Glomerular endothelial cell (primary cell): ENCODE measurements around the gene FLT1. TPM values are rescaled to one million over a fixed set of nuclear protein-coding genes. Genes with fewer than 3 reads are reported as not detected.

Source experiments
- DNase-seq: peaks from one replicate; pipeline ENCODE4 v3.0.0-alpha.2; 2011; ENCODE audit warnings: low read depth, low spot score; ENCODE audit errors: extremely low read depth
- total RNA-seq: library from RNA; depleted of rRNA; stranded (reverse); fragments of >200 nt; gene quantifications from 2 replicates; pipeline ENCODE4 v1.2.3, GENCODE V29; 2015

The FLT1 gene
- total RNA-seq, 1 donor from 2014 or later, result 156 TPM

DNA sequence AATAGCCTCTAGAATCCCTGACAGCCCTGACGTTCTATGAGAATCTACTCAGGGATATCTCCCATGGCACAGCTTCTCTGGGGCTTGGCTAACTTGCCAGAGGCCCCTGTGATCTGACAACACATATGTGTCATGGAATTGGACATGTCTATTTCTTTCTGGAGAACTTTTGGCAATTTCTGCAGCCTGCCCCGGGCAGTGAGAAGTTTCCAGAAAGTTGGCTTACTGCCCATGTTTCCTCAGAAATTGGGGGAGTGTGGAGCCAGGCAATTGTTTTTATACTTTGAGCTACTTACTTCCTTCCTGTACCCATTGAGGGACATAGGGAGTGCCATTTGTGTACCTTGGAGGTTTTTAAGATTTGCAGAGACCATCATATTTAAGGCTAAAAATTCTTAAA, 98.9 kb downstream of the FLT1 start:
- DNase-seq, result no peak

DNA sequence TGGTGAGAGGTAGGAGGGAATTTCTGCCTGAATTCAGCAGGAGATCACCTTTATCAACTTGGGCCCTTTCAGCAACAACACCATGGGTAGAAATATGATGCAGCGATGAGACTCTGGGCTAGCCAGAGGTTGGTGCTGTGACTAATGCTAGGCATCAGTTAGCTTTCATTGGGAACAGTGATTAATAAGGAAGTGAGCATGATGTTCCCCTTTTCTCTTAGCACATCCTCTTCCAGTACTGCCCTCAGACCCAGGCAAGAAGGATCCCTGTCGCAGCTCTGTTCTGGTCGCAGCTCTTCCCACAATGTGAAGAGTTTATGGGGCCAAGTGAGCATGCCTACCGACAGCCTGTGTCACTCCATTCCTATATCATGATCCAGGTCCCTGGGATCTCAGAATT, 100.5 kb downstream of the FLT1 start:
- no peak for DNase-seq

- no peak for DNase-seq
These were observed 101.9 kb downstream of the FLT1 start for GRCh38 chr13:28392896-28393505.

DNA sequence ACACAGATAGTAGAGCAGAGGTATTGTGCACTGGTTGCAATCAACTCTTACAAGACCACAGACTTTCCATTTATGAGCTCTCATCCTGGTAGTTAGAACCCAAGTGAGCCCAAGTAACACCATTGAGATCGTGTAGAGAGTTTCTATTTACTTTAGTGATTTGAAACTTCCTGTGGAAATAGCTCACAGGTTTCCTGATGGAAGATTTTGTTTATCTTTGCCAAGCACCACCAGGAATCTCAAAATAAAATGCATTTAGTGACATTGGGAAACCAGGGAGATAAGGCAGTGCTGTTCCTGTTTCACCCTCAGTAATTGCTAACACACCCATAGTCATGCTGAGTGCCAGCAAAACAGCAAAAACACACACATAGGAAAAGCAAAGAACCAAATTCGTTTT, 102.5 kb downstream of the FLT1 start:
- DNase-seq, result no peak

DNA sequence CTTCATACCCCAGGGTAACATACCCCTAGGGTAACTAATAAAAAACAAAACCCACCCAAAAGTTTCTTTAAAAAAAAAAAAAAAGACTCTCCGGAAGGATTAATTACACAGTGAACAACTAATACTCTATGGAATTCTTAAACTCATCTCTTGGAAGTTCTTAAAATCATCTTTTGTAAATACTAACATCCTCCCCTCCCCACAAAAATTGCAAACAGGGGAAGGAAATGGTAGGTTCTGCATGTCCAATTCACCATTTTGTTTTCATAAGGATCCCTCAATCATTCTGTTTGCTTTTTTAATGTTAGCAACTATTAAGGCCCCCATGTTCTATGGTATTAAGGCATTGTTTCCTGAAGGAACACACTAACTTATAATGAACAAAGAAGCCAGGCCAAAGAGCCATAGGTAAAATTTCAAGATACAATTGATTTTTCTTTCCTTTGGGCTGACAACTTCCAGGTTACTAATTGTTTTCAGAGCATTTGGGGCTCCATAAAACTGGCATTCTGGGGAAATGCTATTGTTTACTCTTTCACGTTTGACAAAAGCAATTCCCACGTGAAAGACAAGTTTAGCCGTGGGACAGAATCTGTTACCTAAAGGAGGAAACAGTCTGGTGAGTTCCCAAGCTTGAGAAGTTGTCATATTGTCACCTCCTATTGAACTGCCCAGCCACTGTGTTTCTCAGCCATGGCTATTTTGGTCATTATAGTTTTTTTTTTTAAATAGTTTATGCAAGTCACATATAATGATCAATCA, 107.0 kb downstream of the FLT1 start:
- no peak for DNase-seq

DNA sequence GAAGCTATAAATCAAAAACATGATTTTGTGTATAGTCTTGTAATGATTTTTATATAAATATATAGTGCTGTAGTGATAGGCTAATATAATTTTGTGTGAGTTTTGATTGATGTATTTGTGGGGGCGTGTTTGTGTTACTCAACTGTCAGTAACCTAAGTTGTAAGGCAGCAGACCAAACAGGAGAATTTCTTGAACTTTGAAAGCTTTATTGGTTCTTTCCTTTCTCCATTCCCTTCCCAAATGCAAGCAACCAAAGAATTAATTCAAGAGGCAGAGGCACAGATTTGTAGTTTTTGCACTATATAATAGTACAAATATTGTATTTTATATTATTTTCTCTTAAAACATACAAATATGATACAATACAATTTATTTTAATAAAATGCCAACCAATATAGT, 109.6 kb downstream of the FLT1 start:
- no peak for DNase-seq

DNA sequence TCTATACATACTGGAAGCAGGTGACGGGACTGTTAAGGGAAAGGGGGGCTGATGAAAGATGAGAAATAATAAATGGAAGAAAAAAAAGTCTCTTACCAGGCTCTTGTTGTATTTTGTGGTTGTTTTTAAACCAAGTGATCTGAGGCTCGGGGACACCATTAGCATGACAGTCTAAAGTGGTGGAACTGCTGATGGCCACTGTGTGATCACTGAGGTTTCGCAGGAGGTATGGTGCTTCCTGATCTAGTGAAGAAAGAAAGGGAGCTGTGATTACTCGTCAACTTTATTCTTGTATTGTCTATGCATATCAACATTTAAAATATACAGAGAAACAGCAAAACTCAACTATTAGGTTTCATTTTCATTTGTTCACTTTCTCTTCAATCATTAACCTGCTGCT, 110.1 kb downstream of the FLT1 start:
- DNase-seq, result no peak

- DNase-seq, result no peak
These were observed 114.6 kb downstream of the FLT1 start for GRCh38 chr13:28380319-28380718.

DNA sequence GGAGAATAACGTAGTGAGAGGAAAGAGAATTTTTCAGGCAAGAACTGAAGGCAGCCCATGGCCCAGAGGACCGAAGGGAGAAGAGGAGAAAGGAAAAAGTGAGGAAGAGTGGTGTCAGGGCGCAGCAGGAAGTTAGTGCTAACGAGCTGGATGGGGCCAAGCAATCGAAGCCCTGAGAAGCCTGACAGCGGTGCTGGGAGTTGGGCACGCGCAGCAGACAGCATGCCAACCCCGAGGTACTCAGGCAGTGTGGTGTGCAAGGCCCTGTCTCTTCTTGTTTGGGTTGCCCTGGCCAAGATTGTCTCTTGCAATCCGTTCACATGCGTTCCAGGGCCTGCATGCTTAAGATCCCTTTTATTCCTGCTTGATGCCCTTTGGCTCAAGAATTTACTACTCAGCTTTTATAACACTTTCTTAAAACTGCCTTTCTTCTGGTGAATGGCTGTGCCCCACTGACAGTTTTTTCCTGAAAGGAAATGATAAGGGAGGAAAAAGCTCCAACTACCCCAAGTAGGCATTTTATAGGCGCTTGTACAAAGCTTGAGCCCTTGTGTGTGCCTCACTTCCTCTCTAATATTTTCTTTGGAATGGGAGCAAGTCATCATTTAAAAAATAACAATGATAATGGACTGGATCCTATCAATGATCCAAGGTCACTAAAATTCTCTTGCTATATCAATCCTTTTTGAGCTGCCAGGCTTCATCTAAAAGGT, 115.4 kb downstream of the FLT1 start:
- no peak for DNase-seq

GRCh38 chr13:28376604-28377003, 118.3 kb downstream of the FLT1 start:
- no peak for DNase-seq

DNA sequence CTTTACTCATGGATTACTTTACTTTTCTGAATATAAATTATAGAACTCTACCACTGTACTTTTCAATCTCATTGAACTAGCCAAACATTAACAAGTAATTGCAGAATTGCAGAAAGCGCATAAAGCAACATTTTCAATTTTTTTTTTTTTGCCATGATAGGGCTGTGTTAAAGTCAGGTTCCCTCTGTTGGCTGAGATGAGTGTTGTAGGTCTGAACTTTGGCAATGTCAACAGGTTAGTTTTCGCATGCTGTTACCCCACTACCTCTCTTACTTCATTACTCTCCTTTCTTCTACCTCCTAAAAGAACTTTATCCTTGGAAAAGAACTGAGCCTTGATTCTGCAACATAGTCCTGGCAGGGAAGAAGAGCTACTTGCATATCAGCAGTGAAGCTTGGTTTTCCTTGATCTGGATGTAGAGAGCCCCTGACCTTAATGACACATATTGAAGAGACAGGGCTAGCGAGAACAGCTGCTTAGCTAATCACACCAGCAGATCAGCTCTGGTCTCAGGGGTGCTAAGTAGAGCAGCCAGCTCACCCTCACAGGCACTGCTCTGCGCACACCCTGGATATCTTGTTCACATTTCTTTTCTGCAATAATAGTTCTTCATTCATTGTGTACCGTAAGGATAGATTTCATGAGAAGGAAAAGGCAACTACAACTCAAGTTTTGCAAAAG, 119.5 kb downstream of the FLT1 start:
- DNase-seq, result no peak

- DNase-seq, result no peak
These were observed 121.1 kb downstream of the FLT1 start for GRCh38 chr13:28373810-28374209.

- no peak for DNase-seq
These were observed 124.5 kb downstream of the FLT1 start for GRCh38 chr13:28370448-28370847.

GRCh38 chr13:28358708-28359107, 136.2 kb downstream of the FLT1 start:
- no peak for DNase-seq

DNA sequence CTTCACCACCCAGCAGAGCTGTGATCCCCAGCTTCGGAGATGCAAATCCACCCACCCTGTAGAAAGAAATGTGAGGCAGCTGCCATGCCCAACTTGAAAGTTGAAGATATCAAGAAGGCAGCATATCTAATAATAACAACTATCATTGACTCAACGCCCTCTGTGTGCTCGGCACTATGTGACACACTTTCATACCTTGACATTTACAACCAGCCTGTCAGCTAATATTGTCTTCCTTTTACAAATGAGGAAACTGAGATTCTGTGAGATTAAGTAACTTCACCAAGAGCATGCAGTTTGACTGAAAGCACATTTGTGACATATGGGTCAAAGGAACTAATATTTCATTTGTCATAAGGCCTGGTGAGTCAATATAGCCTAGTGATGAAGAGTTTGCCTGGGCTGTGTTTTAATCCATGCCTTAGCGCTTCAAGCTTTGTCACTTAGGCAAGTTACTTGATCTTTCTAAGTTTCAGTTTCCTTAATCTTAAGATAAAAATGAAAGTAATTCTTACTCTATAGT, 137.0 kb downstream of the FLT1 start:
- no peak for DNase-seq

GRCh38 chr13:28357247-28357825, 137.6 kb downstream of the FLT1 start:
- no peak for DNase-seq

DNA sequence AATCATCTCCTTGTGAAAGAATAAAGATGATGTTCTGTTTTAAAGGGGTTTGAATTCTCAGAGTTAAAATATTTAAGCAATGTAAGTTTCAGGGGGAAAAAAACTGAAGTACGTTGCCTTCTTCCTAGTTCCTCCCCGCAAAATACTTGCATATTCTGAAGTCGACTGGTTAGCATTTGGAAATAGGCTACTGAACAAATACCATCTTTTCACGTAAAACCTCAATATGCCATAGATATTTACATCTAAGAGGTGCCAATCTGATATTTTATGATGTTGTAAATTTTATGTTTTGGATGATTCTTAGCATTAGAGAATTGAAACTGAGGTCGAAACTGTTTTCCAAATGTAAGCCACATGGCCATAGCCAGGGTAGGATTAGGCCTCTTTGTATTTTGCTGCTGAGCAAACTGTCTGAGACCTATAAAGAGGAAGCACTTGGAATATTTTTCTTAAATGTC, 138.3 kb downstream of the FLT1 start:
- DNase-seq, result no peak

- no peak for DNase-seq
These were observed 139.0 kb downstream of the FLT1 start for GRCh38 chr13:28355822-28356371.

GRCh38 chr13:28355046-28355821, 139.7 kb downstream of the FLT1 start:
- DNase-seq, result no peak

- no peak for DNase-seq
These were observed 141.2 kb downstream of the FLT1 start for GRCh38 chr13:28353679-28354078.
